GM12864 (cell line): ENCODE measurements around the gene DKKL1.

Source experiments
- DNase-seq: peaks from one replicate; pipeline ENCODE4 v3.0.0-alpha.2; 2011; ENCODE audit warnings: low read depth
- H3K4me3 ChIP-seq: 2 replicates; pipeline ENCODE4 v1.5.1; 2011; ENCODE audit warnings: mild to moderate bottlenecking, low read depth, low read length, control low read depth
- CTCF ChIP-seq: IDR thresholded peaks from 2 replicates; pipeline ENCODE4 v1.5.1; 2011; ENCODE audit warnings: low read depth, mild to moderate bottlenecking, moderate library complexity, low read length, control low read depth, inconsistent platforms; ENCODE audit errors: missing control alignments

Gene DKKL1

GRCh38 chr19:49335071-49335783, 28.4 kb upstream of the DKKL1 start, which contains the start of gene CD37:
Gene CD37 (plus strand): TSS chr19:49335406. CDS start chr19:49335541, 135 bp downstream.
- TF ChIP-seq CTCF: no peak
- no peak for DNase-seq
- H3K4me3 ChIP-seq: peak within 1 kb of the TSS; percentile 55

GRCh38 chr19:49335784-49336481, 27.7 kb upstream of the DKKL1 start:
- no peak for TF ChIP-seq CTCF
- DNase-seq: no peak
- peak overlapping the region; percentile 55 for H3K4me3 ChIP-seq

GRCh38 chr19:49336482-49337266, 27.0 kb upstream of the DKKL1 start:
- TF ChIP-seq CTCF: no peak
- H3K4me3 ChIP-seq: peak overlapping the region; percentile 55
- no peak for DNase-seq

- peak overlapping the region; percentile 55; the same call in 1 of the 2 replicates for H3K4me3 ChIP-seq
- no peak for DNase-seq
- no peak for TF ChIP-seq CTCF
Observed at GRCh38 chr19:49337267-49338022, 26.2 kb upstream of the DKKL1 start.

- no peak for DNase-seq
- no peak for TF ChIP-seq CTCF
- H3K4me3 ChIP-seq: peak overlapping the region; percentile 27; the same call in 1 of the 2 replicates
Observed at GRCh38 chr19:49338023-49338677, 25.5 kb upstream of the DKKL1 start.
